Measurements from ENCODE around the gene ERI3.
A peak's percentile ranks its signal among the peaks of the same experiment; 100 is the strongest.

The ERI3 gene

GRCh38 chr1:44282704-44283426, 72.2 kb downstream of the ERI3 start:
- DNase-seq, result no peak

GRCh38 chr1:44281962-44282703, 72.9 kb downstream of the ERI3 start:
- no peak for DNase-seq

GRCh38 chr1:44276901-44277300, 78.2 kb downstream of the ERI3 start:
- no peak for DNase-seq

GRCh38 chr1:44275991-44276405, 79.1 kb downstream of the ERI3 start:
- DNase-seq, result no peak

GRCh38 chr1:44275296-44275962, 79.6 kb downstream of the ERI3 start:
- no peak for DNase-seq

- no peak for DNase-seq
Observed at GRCh38 chr1:44273560-44274350, 81.3 kb downstream of the ERI3 start.

GRCh38 chr1:44272992-44273391, 82.1 kb downstream of the ERI3 start:
- DNase-seq, result no peak

GRCh38 chr1:44271646-44272045, 83.4 kb downstream of the ERI3 start:
- DNase-seq, result no peak

GRCh38 chr1:44270686-44271628, 84.1 kb downstream of the ERI3 start:
- peak; percentile 13 to 50 for DNase-seq

GRCh38 chr1:44268054-44268453, 87.0 kb downstream of the ERI3 start:
- DNase-seq, result no peak

GRCh38 chr1:44267438-44267837, 87.6 kb downstream of the ERI3 start:
- DNase-seq, result no peak

GRCh38 chr1:44266400-44267344, 88.4 kb downstream of the ERI3 start:
- no peak for DNase-seq

GRCh38 chr1:44265656-44266358, 89.2 kb downstream of the ERI3 start:
- DNase-seq, result no peak

GRCh38 chr1:44264451-44264771, 90.6 kb downstream of the ERI3 start:
- no peak for DNase-seq

- DNase-seq, result no peak
Observed at GRCh38 chr1:44263568-44264450, 91.2 kb downstream of the ERI3 start.

GRCh38 chr1:44262816-44263567, 92.1 kb downstream of the ERI3 start:
- DNase-seq, result no peak

GRCh38 chr1:44262414-44262813, 92.6 kb downstream of the ERI3 start:
- DNase-seq, result no peak

GRCh38 chr1:44261962-44262361, 93.1 kb downstream of the ERI3 start:
- DNase-seq, result no peak

Measured in NCI-H446 (cell line).